Fibroblast of lung (primary cell): ENCODE results near the gene EXPH5. TPM values are rescaled to one million over a fixed set of nuclear protein-coding genes. Genes with fewer than 3 reads are reported as not detected.

ENCODE experiments used
- DNase-seq, 2 donors: peaks; one replicate each; pipeline versions ENCODE4 v3.0.0 to v3.0.0-alpha.2; 2010; ENCODE audit warnings: low read depth in 2 of 2
- H2AFZ ChIP-seq: 2 replicates; pipeline ENCODE4 v1.5.1; 2012; ENCODE audit warnings: low read length, control low read depth, inconsistent platforms
- H3K27ac ChIP-seq: 2 replicates; pipeline ENCODE4 v1.5.1; 2011; ENCODE audit warnings: low read length, control low read depth; ENCODE audit not compliant: insufficient read depth
- H3K27me3 ChIP-seq: 2 replicates; pipeline ENCODE4 v1.5.1; 2011; ENCODE audit warnings: mild to moderate bottlenecking, low read length; ENCODE audit not compliant: control insufficient read depth, insufficient read depth
- H3K36me3 ChIP-seq: 2 replicates; pipeline ENCODE4 v1.5.1; 2011; ENCODE audit warnings: low read length; ENCODE audit not compliant: control insufficient read depth, insufficient read depth
- H3K4me1 ChIP-seq: 2 replicates; pipeline ENCODE4 v1.5.1; 2011; ENCODE audit warnings: low read length; ENCODE audit not compliant: control insufficient read depth, insufficient read depth; ENCODE audit errors: extremely low read depth
- H3K4me2 ChIP-seq: 2 replicates; pipeline ENCODE4 v1.5.1; 2011; ENCODE audit warnings: low read length, control low read depth; ENCODE audit not compliant: insufficient read depth; ENCODE audit errors: extremely low read depth
- H3K4me3 ChIP-seq, 4 experiments: fragments of 200-600 bp in 1 of 4; sonication (generic) in 1 of 4; replicated peaks in 1 of 4; 2 replicates each; pipeline ENCODE4 v1.5.1; 2011 to 2016; ENCODE audit warnings: low read length in 4 of 4, low read depth in 3 of 4, mild to moderate bottlenecking in 3 of 4, control low read depth in 2 of 4, inconsistent platforms in 1 of 4, mixed read lengths in 1 of 4; ENCODE audit not compliant: insufficient read depth in 1 of 4; ENCODE audit errors: control extremely low read depth in 1 of 4
- H3K79me2 ChIP-seq: 2 replicates; pipeline ENCODE4 v1.5.1; 2012; ENCODE audit warnings: mild to moderate bottlenecking, low read length, inconsistent platforms; ENCODE audit not compliant: control insufficient read depth, insufficient read depth
- H3K9ac ChIP-seq: 2 replicates; pipeline ENCODE4 v1.5.1; 2011; ENCODE audit warnings: mild to moderate bottlenecking, low read length, control low read depth; ENCODE audit not compliant: insufficient read depth
- H3K9me3 ChIP-seq: 2 replicates; pipeline ENCODE4 v1.5.1; 2012; ENCODE audit warnings: low read depth, low read length; ENCODE audit not compliant: control insufficient read depth, insufficient read depth
- H4K20me1 ChIP-seq: 2 replicates; pipeline ENCODE4 v1.5.1; 2011; ENCODE audit warnings: low read length; ENCODE audit not compliant: control insufficient read depth, insufficient read depth; ENCODE audit errors: extremely low read depth
- CTCF ChIP-seq, 2 donors: IDR thresholded peaks in 1 of 2; conservative IDR thresholded peaks in 1 of 2; 1 replicate in 1 of 2; 2 replicates in 1 of 2; pipeline ENCODE4 v1.5.1; 2011 to 2012; ENCODE audit warnings: low read length in 2 of 2, control low read depth in 1 of 2, inconsistent platforms in 1 of 2, low read depth in 1 of 2, mild to moderate bottlenecking in 1 of 2
- EZH2 ChIP-seq: IDR thresholded peaks from 2 replicates; pipeline ENCODE4 v1.5.1; 2012; ENCODE audit warnings: low read length, control low read depth, mild to moderate bottlenecking; ENCODE audit errors: missing control alignments
- polyA plus RNA-seq, 2 donors: library from polyadenylated mRNA; depleted of rRNA in 1 of 2; stranded (reverse) in 1 of 2; unstranded in 1 of 2; fragments of >200 nt; gene quantifications; 2 replicates each; pipeline ENCODE4 v1.2.1, GENCODE V29; 2011 to 2012; ENCODE audit warnings: missing spikeins in 1 of 2
- total RNA-seq: library from RNA; depleted of rRNA; stranded (reverse); fragments of >200 nt; gene quantifications from 2 replicates; pipeline ENCODE4 v1.2.1, GENCODE V29; 2014

EXPH5 gene
- total and polyA plus RNA-seq, 2 donors (not counting 1 experiment from before 2014, with no cell fraction given), result 2.9 to 11.2 TPM

DNA sequence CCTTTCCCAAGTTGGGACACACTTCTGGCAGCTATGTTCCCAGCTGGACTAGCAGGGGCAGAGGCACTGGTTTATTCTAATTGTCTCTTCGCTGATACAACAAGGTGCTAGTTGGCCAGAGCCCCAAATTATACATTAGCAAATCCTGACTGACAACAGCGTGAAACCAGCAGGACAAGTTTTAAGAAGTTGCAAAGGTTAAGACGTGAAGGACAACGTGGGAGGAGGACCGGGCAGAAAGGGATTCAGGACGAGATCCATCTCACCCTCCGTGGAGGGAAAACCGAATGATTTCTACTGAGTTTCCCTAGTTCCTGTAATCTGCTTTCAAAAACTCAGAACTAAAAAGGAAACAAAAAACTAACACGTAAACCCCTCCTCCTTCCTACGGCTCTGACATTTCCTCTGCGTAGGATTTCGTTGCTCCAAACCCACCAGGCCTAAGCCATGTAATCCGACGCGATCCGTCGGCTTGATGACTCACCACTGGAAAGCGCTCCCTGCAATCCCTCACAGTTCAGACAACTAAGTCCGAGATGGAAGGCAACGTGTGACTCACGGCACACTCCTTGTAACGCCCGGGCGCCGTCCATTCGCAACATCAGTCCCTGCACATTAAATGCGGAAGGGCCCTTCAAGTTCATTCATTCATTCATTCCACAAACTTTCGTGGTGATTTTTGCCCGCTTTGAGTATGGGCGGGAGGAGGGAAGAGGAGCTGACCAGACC, 96.1 kb downstream of the EXPH5 start:
- Histone ChIP-seq H3K4me1 (peaks cover 3% of the 10 kb centered on the region), H3K4me3 (peak overlapping the region; percentile 8 to 75 (median 53)), H3K9me3 (no peaks in the 10 kb centered on the region), H3K79me2 (peaks cover 12% of the 10 kb centered on the region), H3K36me3 (no peaks in the 10 kb centered on the region), H3K9ac (peak overlapping the region; percentile 78), H3K4me2 (peak overlapping the region; percentile 81), H3K27ac (peak overlapping the region; percentile 82), H2AFZ (peak overlapping the region; percentile 64), H4K20me1 (no peaks in the 10 kb centered on the region), H3K27me3 (no peaks in the 10 kb centered on the region)
- TF ChIP-seq EZH2 (no peak), CTCF (conservative IDR thresholded peaks at IDR 0.05 in 1 of 2, IDR thresholded peaks at IDR 0.05 in 1 of 2; ENCODE audit: low read depth in 1 of 2, low read length in 2 of 2) (no peak)
- DNase-seq, result peak; percentile 99

GRCh38 chr11:108496643-108497256, 96.8 kb downstream of the EXPH5 start:
- Histone ChIP-seq H3K9me3 (no peaks in the 10 kb centered on the region), H3K79me2 (peaks cover 12% of the 10 kb centered on the region), H3K4me3 (peak overlapping the region; percentile 8 to 75 (median 53)), H3K36me3 (no peaks in the 10 kb centered on the region), H3K27me3 (no peaks in the 10 kb centered on the region), H3K27ac (peak overlapping the region; percentile 82), H2AFZ (peak overlapping the region; percentile 33), H4K20me1 (no peaks in the 10 kb centered on the region), H3K4me2 (peak overlapping the region; percentile 55), H3K4me1 (peaks cover 3% of the 10 kb centered on the region), H3K9ac (no peak overlapping the region)
- DNase-seq, result peak; percentile 24 to 52
- no peak for TF ChIP-seq CTCF (conservative IDR thresholded peaks at IDR 0.05 in 1 of 2, IDR thresholded peaks at IDR 0.05 in 1 of 2; ENCODE audit: low read depth in 1 of 2, low read length in 2 of 2)
- no peak for TF ChIP-seq EZH2

DNA sequence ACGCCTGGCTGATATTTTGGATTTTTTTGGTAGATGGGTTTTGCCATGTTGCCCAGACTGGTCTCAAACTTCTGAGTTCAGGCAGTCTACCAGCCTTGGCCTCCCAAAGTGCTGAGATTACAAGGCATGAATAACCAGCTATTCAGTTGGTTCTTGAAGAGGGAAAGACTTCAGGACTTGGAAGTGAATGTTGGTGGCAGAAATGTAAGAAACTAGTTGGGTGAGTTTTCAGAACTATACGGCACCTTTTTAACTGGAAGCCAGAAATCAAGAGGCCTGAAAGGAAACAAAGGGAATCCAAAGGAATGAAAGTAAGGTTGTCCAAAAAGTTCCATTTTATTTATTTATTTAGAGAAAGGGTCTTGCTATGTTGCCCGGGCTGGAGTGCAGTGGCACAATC, 98.2 kb downstream of the EXPH5 start:
- no peak for DNase-seq
- H3K27me3 ChIP-seq, result no peaks in the 10 kb centered on the region
- no peak overlapping the region for H2AFZ ChIP-seq
- no peaks in the 10 kb centered on the region for H4K20me1 ChIP-seq
- no peak overlapping the region for H3K4me3 ChIP-seq
- no peak overlapping the region for H3K9ac ChIP-seq
- TF ChIP-seq CTCF (conservative IDR thresholded peaks at IDR 0.05 in 1 of 2, IDR thresholded peaks at IDR 0.05 in 1 of 2; ENCODE audit: low read depth in 1 of 2, low read length in 2 of 2), result no peak
- no peak for TF ChIP-seq EZH2
- H3K9me3 ChIP-seq, result no peaks in the 10 kb centered on the region
- peaks cover 12% of the 10 kb centered on the region for H3K79me2 ChIP-seq
- H3K27ac ChIP-seq, result no peak overlapping the region
- no peak overlapping the region for H3K4me2 ChIP-seq
- H3K36me3 ChIP-seq, result no peaks in the 10 kb centered on the region
- peaks cover 3% of the 10 kb centered on the region for H3K4me1 ChIP-seq
